ENCODE results near the gene LDLRAD3.
A peak's percentile ranks its signal among the peaks of the same experiment; 100 is the strongest.
"Not testable (repeated sequence)": the region's sequence is repeated elsewhere in the genome, so short reads cannot be mapped to it uniquely, and the experiment has no call there.

Gene LDLRAD3

GRCh38 chr11:36010010-36010740, 66.3 kb downstream of the LDLRAD3 start:
- H3K4me3 ChIP-seq (ENCODE audit: low read length) = no peak overlapping the region
- peak; percentile 46 for DNase-seq (ENCODE audit: low read depth)

GRCh38 chr11:36011574-36011973, 67.7 kb downstream of the LDLRAD3 start:
- no peak for TF ChIP-seq CTCF (conservative IDR thresholded peaks at IDR 0.05; ENCODE audit: low read length)
- H3K4me3 ChIP-seq (ENCODE audit: low read length) = no peak overlapping the region
- DNase-seq (ENCODE audit: low read depth) = no peak

More at GRCh38 chr11:36010010-36010740, 66.3 kb downstream of the LDLRAD3 start:
- no peak for TF ChIP-seq CTCF (conservative IDR thresholded peaks at IDR 0.05; ENCODE audit: low read length)

DNA sequence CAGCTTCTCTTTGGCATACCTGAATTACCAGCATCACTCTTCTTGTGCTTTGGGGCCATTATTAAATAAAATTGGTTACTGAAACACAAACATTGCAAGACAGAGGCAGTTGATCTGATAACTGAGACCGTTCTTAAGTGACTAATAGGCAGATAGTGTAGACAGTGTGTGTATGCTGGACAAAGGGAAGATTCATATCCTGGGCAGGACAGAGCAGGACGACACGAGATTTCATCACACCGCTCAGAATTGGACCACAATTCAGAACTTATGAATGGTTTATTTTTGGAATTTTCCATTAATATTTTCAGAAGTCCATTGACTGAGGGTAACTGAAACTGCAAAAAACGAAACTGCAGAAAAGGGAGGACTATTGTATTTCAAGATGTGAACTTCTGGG, 68.6 kb downstream of the LDLRAD3 start:
- no peak for TF ChIP-seq CTCF (conservative IDR thresholded peaks at IDR 0.05; ENCODE audit: low read length)
- peak; percentile 20 for DNase-seq (ENCODE audit: low read depth)
- no peak overlapping the region for H3K4me3 ChIP-seq (ENCODE audit: low read length)

DNA sequence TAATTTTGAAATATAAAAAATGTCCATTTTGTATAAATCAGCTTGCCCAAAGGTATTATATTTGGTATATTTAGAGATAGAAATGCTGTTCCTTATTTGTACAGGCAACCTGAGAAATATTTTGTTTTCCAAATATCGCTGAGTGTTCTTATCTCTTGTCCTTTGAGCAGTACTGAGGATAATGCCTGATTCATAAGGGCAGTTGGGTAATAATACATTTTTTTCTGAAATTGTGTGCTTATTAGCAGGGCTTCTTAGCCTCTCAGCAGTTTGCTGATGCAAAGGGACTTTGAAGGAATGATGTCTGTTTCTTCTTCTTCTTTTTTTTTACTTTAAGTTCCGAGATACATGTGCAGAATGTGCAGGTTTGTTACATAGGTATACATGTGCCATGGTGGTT, 69.1 kb downstream of the LDLRAD3 start:
- TF ChIP-seq CTCF (conservative IDR thresholded peaks at IDR 0.05; ENCODE audit: low read length) = no peak
- no peak overlapping the region for H3K4me3 ChIP-seq (ENCODE audit: low read length)

GRCh38 chr11:36013446-36013845, 69.6 kb downstream of the LDLRAD3 start:
- not testable (repeated sequence) for DNase-seq (ENCODE audit: low read depth); H3K4me3 ChIP-seq (ENCODE audit: low read length)

More for the DNA sequence above, 69.1 kb downstream of the LDLRAD3 start:
- no peak for DNase-seq (ENCODE audit: low read depth)

DNA sequence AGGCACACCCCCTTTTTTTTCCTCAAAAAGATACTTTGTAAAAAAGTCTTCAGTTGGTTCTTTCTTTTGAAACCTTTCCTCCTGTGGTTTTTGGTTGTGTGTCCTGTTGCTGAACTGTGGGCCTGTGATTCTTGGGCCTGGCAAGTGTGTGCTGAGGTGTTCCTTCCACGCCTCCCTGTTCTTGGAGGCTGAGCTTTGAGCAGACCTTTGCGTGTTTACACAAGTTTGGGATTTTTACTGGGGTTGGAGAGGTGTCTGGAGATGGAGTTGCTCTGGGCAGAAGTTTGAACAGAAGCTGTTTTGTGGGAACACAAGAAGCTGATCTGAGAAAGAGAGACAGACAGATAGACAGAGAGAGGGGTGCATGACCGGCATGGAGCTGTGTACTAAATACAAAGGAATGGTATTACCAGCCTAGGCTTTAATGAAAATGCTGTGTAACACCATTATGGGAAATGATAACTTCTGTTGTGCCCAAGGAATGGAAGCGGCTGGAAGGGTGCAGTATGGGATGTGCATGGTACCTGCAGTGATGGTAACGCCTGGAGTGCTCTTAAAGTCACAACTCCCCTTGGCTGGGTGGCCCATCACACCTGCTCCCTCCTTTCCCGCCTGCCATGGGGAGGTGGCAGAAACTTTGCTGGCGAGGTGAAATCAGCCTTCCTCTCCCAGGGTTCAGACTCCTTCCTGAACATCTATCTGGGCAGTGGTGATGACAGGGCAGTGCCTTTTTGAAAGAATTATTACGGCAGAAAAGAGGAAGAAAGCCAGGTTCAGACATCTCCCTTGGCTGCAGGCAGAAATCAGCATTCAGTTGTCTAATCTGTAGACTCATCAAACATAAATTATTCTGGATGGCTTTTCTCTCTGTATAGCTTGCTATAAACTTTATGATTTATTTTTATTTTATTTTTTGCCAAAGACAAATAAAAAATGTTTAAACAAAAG, 70.4 kb downstream of the LDLRAD3 start:
- TF ChIP-seq CTCF (conservative IDR thresholded peaks at IDR 0.05; ENCODE audit: low read length) = no peak
- no peak for DNase-seq (ENCODE audit: low read depth)
- H3K4me3 ChIP-seq (ENCODE audit: low read length) = no peak overlapping the region

GRCh38 chr11:36014898-36015665, 71.2 kb downstream of the LDLRAD3 start:
- H3K4me3 ChIP-seq (ENCODE audit: low read length) = no peak overlapping the region
- no peak for TF ChIP-seq CTCF (conservative IDR thresholded peaks at IDR 0.05; ENCODE audit: low read length)
- no peak for DNase-seq (ENCODE audit: low read depth)
